ENCODE measurements around the gene FALEC.
A peak's percentile ranks its signal among the peaks of the same experiment; 100 is the strongest.
"Not testable (repeated sequence)": the region's sequence is repeated elsewhere in the genome, so short reads cannot be mapped to it uniquely, and the experiment has no call there.

The FALEC gene

GRCh38 chr1:150563340-150564038, 47.9 kb downstream of the FALEC start:
- in situ Hi-C loops (cut with HindIII; ENCODE audit: low sequenced_read_pairs) = no loop called here
- no peak for DNase-seq (ENCODE audit: low read depth)
- H3K4me3 ChIP-seq (ENCODE audit: low read depth, low read length) = no peak overlapping the region
- TF ChIP-seq, protein P1, sequence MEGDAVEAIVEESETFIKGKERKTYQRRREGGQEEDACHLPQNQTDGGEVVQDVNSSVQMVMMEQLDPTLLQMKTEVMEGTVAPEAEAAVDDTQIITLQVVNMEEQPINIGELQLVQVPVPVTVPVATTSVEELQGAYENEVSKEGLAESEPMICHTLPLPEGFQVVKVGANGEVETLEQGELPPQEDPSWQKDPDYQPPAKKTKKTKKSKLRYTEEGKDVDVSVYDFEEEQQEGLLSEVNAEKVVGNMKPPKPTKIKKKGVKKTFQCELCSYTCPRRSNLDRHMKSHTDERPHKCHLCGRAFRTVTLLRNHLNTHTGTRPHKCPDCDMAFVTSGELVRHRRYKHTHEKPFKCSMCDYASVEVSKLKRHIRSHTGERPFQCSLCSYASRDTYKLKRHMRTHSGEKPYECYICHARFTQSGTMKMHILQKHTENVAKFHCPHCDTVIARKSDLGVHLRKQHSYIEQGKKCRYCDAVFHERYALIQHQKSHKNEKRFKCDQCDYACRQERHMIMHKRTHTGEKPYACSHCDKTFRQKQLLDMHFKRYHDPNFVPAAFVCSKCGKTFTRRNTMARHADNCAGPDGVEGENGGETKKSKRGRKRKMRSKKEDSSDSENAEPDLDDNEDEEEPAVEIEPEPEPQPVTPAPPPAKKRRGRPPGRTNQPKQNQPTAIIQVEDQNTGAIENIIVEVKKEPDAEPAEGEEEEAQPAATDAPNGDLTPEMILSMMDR (IDR thresholded peaks at IDR 0.05; ENCODE audit: low read depth, low read length, missing control alignments) = no peak

DNA sequence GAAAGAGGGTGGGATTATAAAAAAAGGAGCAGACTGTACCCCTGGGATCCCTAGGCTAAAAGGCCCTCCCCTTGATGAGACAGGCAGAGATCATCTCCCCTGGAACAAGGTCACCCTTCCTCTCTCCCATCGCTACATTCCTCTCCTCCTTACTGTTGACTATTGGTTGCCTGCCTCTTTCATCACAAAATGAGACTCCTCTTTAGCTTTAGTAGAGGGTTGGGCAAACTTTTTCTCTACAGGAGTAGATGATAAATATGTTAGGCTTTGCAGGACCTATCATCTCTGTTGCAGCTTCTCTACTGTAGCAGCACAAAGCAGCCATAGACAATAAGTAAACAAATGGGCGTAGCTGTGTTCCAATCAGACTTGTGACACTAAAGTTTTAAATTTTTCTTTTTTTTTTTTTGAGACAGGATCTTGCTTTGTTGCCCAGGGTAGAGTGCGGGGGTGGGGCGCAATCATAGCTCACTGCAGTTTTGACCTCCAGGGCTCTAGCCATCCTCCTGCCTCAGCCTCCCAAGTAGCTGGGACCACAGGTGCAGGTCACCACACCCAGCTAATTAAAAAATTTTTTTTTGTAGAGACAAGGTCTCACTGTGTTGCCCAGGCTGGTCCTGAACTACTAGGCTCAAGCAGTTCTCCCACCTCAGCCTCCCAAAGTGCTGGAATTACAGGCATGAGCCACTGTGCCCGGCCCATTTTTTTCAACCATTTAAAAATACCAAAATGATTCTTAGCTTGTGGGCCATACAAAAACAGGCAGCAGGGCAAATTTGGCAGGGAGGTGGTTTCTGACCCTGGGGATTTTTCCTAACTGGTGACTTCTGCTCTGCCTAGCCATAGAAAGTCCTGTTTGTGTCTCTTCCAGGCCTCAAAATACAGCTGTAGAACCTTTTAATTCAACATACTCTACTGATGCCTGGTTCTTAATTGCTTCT, 48.8 kb downstream of the FALEC start:
- in situ Hi-C loops (cut with HindIII; ENCODE audit: low sequenced_read_pairs) = no loop called here
- TF ChIP-seq, protein P1 (IDR thresholded peaks at IDR 0.05; ENCODE audit: low read depth, low read length, missing control alignments) = no peak
- no peak for DNase-seq (ENCODE audit: low read depth)
- H3K4me3 ChIP-seq (ENCODE audit: low read depth, low read length) = no peak overlapping the region

- DNase-seq (ENCODE audit: low read depth); H3K4me3 ChIP-seq (ENCODE audit: low read depth, low read length); in situ Hi-C loops (cut with HindIII; ENCODE audit: low sequenced_read_pairs): not testable (repeated sequence)
Observed at GRCh38 chr1:150565240-150565991, 49.9 kb downstream of the FALEC start.

GRCh38 chr1:150566589-150567340, 51.2 kb downstream of the FALEC start:
- no peak overlapping the region for H3K4me3 ChIP-seq (ENCODE audit: low read depth, low read length)
- TF ChIP-seq, protein P1 (IDR thresholded peaks at IDR 0.05; ENCODE audit: low read depth, low read length, missing control alignments) = no peak
- in situ Hi-C loops (cut with HindIII; ENCODE audit: low sequenced_read_pairs) = no loop called here
- no peak for DNase-seq (ENCODE audit: low read depth)

GRCh38 chr1:150567341-150567716, 51.8 kb downstream of the FALEC start:
- DNase-seq (ENCODE audit: low read depth) = no peak
- TF ChIP-seq, protein P1 (IDR thresholded peaks at IDR 0.05; ENCODE audit: low read depth, low read length, missing control alignments) = no peak
- peak overlapping the region; percentile 11 for H3K4me3 ChIP-seq (ENCODE audit: low read depth, low read length)
- in situ Hi-C loops (cut with HindIII; ENCODE audit: low sequenced_read_pairs) = no loop called here

DNA sequence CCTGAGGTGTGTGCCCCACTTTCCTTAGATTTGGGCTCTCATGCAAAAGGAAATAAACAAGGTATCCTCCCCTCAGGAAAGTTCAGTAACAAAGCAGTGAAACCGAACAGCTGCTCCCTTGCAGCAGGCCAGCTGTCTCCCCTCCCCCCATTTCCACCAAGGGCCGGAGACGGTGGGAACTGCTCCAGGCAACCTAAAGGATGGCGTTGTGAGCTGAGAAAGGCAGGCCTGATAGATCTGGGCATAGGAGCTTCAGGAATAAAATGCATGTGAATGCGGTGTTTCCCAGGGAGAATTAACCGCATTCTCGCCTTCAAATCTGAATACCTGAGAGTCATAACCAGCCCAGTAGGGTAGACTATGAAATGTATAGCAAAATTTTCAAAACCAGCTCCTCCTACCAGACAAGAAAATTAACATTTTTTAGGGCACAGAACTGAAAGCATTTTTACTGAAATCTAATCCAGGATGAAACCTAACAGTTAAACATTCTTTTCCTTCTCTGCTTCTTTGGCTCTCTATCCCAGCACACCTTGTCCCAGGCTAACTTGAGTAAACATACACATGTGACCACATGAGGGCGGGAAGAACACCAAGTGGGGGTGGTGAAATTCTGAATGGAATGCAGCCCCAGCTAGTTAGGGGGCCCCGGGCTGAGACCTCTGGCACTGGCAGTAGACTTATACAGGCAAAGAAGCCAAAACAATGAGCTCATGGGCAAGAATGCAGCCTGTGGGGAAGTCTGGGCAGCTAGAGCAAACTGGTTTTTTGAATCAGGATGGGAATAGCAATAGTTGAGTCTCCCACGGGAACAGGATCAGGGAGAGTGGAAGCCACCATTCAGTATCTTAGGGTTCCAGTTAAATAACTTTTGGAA, 52.4 kb downstream of the FALEC start:
- peak; percentile 98 for DNase-seq (ENCODE audit: low read depth)
- in situ Hi-C loops (cut with HindIII; ENCODE audit: low sequenced_read_pairs) = no loop called here
- TF ChIP-seq, protein P1 (IDR thresholded peaks at IDR 0.05; ENCODE audit: low read depth, low read length, missing control alignments) = no peak
- H3K4me3 ChIP-seq (ENCODE audit: low read depth, low read length) = peak overlapping the region; percentile 11
